GM19438 (cell line): ENCODE measurements around the gene PLB1.

Experiments
- ATAC-seq: cut with Tn5 transposase; IDR thresholded peaks from one replicate; pipeline ENCODE4 v1.9.1; 2021; ENCODE audit warnings: low read depth; ENCODE audit not compliant: unreplicated experiment

The PLB1 gene

DNA sequence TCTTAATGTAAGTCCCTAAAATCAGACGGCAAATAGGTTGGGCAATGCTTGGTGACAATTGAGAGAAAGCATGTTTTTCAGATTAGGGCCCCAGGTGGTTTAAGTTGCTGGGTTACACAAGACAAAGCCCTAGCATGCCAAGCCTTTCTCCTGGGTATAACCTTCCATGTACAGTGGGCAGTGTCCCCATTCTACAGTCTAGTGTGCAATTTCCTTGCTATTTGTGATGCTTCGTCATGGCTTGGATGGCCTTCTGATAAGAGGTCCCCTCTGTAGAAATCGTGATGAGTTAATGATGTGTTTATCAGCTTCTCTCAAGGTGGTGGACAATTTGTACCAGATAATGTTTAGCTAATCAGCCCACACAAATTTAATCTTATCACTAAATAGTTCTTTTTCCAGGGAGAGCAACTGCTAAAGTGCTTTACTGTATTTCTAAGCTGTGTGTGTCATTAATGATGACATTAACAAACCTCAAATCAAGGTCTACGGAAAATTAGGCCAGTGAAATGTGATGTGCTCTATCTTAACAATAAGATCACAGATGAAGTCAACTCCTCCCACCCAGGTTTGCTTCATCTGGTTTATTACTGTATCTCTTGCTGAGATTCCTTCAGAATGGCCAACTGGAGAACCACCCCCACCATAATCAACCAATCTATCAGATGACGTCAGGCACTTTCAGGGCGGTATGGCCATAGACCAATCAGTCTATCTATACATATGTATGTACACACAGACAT lies 61.7 kb downstream of the PLB1 start:
- no peak for ATAC-seq

GRCh38 chr2:28558158-28558820 lies 62.4 kb downstream of the PLB1 start:
- ATAC-seq = no peak

- no peak for ATAC-seq
Observed at GRCh38 chr2:28558918-28559317, 63.1 kb downstream of the PLB1 start.

- ATAC-seq = no peak
Observed at GRCh38 chr2:28563869-28564268, 68.0 kb downstream of the PLB1 start.

GRCh38 chr2:28564346-28564745 lies 68.5 kb downstream of the PLB1 start:
- no peak for ATAC-seq

GRCh38 chr2:28565033-28565432 lies 69.2 kb downstream of the PLB1 start:
- ATAC-seq = no peak

DNA sequence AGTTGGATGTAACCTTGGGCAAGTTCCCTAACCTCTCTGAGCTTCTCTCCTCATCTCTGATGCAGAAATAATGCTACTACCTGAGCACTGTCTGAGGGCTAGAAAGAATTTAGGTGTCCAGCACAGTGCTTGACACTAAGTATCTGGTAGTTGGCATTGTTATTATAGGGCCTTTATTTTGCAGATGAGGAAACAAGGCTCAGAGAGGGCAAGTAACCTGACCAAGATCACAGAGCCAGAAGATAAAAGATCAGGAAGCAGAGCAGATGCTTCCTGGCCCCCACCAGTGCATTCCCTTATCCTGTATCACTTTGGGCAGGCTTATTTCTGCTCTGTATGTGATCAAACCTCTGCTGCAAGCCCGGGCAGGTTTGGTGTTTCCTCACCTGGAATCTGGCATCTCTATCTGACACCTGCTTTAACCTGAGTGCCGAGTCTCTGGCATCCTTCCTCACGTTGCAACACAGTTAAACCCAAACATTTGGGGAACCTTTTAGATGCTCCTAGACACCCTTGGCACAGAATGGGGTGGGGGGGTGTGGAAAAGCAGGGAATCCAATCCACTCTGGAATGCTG lies 69.9 kb downstream of the PLB1 start:
- ATAC-seq = no peak

- ATAC-seq = peak; percentile 88
Observed at GRCh38 chr2:28566521-28567041, 70.7 kb downstream of the PLB1 start.

DNA sequence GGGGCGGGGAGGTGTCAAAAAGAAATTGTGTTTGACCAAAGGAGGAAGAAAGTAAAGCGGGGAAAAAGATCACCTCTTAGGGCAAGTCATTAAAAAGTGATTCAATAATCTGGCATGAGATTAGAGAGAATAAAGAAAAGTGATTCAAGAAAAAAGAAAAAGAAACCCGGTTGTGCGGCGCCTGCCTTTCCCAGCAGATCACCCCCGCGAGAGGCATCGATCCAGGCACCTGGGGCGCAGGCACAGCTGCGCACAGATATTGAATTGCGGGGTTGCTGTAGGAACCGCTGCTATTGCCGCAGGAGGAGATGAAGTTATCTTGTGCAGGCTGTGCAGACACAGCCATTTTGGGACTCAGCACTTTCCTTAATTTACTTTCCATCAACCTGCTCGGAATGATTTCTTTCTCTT lies 71.2 kb downstream of the PLB1 start:
- no peak for ATAC-seq

- ATAC-seq = no peak
Observed at GRCh38 chr2:28568036-28568435, 72.2 kb downstream of the PLB1 start.

GRCh38 chr2:28568533-28568932 lies 72.7 kb downstream of the PLB1 start:
- no peak for ATAC-seq

GRCh38 chr2:28570431-28570830 lies 74.6 kb downstream of the PLB1 start:
- no peak for ATAC-seq

DNA sequence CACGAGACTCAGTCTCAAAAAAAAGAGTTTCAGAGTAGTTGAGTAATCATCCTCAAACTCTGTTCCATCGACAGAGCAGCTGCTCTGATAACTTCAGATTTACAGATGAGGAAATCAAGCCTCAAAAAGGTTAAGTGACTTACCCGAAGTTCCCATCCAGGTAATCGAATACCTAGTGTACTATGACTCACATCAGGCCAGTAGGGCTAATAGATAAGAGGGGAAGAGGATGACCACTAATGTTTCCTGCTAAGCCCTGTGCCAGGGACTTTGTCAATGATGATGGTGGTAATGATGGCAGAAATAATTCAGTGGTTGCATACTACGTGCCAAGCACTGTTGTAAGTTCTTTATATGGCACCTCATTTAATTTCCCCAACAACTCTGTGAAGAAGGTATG lies 80.9 kb downstream of the PLB1 start:
- no peak for ATAC-seq

DNA sequence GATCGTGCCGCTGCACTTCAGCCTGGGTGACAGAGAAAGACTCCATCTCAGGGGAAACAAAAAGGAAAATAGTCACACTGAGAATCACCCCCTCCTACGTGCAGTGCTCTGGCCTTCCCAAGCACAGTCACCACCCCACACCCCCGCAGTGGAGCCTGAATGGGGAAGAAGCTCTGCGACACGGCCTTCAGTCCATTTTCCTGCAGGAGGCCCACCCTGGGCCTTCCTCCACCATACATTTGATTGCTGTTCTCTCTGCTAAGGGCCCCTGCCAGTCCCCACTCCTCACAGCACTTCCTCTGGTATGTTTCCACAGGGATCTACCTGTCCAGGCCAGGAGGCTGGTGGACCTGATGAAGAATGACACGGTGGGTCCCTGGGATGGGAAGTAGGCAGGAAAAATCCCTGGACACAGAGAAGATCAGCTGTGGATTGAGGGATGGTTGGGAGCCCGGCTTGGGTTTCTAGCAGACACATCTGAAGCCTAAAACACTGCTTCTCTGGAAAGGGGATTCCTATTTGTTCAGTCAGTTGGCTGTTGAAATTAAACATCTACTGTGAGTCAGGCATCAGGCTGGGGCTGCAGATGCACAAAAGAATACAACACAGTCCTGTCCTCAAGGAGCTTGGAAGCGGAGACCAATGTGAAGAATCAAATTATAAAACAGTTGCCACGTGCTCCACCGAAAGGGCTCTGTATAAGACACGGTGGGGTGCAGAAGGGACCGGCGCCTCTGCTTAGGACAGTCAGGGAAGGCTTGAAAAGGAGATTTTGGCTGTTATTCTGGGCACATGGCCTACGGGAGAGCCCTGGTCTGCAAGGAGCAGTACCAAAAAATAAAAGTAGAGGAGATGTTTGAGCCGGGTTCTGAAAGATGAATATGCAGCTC lies 82.2 kb downstream of the PLB1 start:
- ATAC-seq = no peak

GRCh38 chr2:28578774-28579173 lies 82.9 kb downstream of the PLB1 start:
- no peak for ATAC-seq

DNA sequence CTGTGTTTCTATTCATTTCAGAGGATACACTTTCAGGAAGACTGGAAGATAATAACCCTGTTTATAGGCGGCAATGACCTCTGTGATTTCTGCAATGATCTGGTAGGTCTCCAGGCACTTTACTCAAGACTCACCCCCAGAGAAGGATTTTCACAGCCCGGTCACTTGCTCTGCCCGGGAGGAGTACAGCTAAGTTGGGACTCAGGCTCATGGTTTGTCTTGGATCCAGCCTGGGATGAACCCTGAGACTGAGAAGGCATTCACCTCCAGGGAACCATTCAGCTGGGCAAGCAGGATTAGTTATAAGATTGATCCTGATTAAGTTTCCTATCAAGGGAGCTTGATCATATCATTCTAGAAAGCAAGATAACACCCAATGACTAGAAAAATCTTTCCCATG lies 83.7 kb downstream of the PLB1 start:
- no peak for ATAC-seq

DNA sequence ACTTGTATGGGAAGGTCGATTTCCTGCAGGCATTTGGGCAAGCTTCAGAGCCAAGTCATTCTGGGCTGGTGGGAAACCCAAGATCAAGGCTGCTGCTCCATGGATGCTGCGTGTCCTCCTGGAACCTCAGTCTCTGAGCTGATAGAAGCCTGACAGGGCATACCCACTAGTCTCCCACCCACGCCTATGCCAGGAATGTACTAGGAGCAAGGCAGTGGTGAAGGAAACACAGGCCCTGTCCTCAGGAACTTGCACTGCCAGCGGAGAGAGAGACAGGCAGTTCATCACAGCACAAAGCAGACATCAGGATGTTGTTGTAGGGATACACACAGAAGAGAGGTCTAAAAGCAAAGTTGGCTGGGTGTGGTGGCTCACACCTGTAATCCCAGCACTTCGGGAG lies 84.2 kb downstream of the PLB1 start:
- no peak for ATAC-seq

DNA sequence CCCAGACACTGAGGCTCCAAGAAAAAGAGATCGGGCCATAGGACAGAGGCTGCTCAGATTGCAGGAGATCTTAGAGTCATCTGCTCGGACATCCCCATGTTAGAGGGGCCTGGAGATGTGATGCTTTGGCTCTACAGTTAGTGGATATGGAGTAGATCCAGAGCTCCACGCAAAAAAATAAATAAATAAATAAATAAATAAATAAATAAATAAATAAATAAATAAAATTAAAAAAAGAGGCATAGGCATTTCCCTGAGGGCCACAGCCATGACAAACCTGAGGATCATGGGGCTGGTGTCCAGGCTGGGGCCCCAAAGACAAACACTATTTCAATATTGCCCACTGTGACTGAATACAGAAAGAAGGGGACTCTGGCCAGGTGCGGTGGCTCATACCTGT lies 85.5 kb downstream of the PLB1 start:
- no peak for ATAC-seq

DNA sequence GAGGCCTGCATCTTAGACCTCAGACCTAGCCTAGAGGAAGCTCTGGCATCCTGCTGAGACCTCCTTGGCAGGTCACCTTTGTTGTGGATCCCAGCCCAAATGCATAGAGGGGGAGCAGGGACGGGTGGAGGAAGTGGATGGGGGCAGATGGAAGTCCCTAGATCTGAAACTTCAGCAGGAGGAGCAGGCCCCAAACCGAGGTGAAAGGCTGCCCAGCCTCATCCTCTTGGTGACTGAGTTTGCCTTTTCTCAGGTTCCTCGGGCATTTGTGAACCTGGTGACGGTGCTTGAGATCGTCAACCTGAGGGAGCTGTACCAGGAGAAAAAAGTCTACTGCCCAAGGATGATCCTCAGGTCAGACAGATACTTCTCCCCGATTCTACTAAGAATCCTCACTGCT lies 86.3 kb downstream of the PLB1 start:
- ATAC-seq = no peak

- ATAC-seq = no peak
Observed at GRCh38 chr2:28582595-28582994, 86.7 kb downstream of the PLB1 start.
